Cardiac fibroblast (primary cell): ENCODE measurements around the gene ZBED3.
"Not testable (repeated sequence)": the region's sequence is repeated elsewhere in the genome, so short reads cannot be mapped to it uniquely, and the experiment has no call there.

Source experiments
- DNase-seq, 2 donors: peaks; one replicate each; pipeline versions ENCODE4 v3.0.0 to v3.0.0-alpha.2; 2010; ENCODE audit warnings: low read depth in 2 of 2
- H3K4me3 ChIP-seq, 2 donors: replicated peaks in 1 of 2; 1 replicate in 1 of 2; 2 replicates in 1 of 2; pipeline ENCODE4 v1.5.1; 2011; ENCODE audit warnings: low read depth in 2 of 2, low read length in 2 of 2, mild to moderate bottlenecking in 2 of 2, moderate library complexity in 1 of 2
- CTCF ChIP-seq: IDR thresholded peaks from one replicate; pipeline ENCODE4 v1.5.1; 2011; ENCODE audit warnings: low read depth, mild to moderate bottlenecking, low read length, inconsistent platforms

The ZBED3 gene

GRCh38 chr5:77101298-77101697 lies 14.2 kb upstream of the ZBED3 start:
- peak; percentile 29 to 64 for DNase-seq
- TF ChIP-seq CTCF, result no peak
- no peak overlapping the region for H3K4me3 ChIP-seq

GRCh38 chr5:77095189-77095588 lies 8.1 kb upstream of the ZBED3 start:
- TF ChIP-seq CTCF, result no peak
- H3K4me3 ChIP-seq, result no peak overlapping the region
- no peak for DNase-seq

DNA sequence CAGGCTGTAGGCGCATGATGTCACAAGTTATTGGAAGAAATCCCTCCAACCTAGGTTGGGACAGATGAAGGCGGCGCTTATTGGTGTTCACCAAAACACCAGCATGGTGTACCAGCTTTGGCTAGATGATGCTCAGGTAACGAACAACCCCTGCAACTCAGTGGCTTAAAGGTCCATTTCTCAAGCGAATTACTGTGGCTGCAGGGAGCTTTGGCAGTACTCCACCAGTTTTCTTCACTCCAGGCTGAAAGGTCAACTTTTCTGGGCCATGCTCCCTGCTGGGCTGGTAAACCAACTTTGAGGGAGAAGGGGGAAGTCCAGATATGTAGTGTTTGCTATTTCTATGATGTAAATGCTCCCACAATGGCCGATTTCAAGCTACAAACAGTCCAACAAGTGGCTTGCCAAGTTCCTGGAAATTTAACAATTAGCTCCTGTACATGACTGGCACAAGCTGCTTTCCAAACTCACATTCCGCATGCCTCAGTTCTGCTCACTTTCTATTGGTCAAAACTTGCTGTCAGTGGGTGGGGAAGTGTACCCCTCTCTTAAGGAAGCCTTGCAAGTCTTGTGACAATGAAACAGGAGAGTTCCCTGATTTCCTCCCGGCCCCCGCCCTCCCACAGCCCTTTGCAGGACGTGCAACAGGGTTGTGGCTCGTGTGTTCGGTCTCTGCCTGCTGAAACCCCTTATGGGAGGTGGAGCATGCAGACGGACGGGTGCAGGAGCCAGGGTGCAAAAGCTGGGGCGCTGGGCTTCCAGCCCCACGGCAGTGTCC lies 588 bp upstream of the ZBED3 start:
- peak in 1 of 2 donors; percentile 73 for DNase-seq
- peak overlapping the region; percentile 60 to 72 for H3K4me3 ChIP-seq
- TF ChIP-seq CTCF, result no peak

GRCh38 chr5:77086368-77086688 lies 757 bp downstream of the ZBED3 start:
- no peak for DNase-seq
- TF ChIP-seq CTCF, result no peak
- H3K4me3 ChIP-seq, result peak overlapping the region; percentile 60 to 72

GRCh38 chr5:77083088-77083487 lies 4.0 kb downstream of the ZBED3 start:
- no peak for DNase-seq
- no peak overlapping the region for H3K4me3 ChIP-seq
- no peak for TF ChIP-seq CTCF

DNA sequence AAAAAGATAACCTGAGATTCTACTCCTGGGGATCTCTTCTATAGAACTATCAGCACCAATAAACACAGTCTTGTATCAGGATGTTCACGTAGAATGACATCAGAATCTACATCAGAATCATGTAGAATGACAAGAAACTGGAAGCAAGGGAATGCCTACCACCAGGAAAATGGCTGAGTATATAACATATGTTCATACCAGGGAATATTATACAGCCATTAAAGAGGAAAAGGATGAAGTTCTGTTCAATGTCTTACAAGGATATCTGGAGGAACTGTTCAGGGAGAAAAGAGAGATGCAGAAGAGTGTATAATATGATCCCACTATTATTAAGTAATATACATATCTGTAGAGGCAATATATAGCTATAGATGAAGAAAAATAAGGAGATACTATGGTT lies 4.8 kb downstream of the ZBED3 start:
- H3K4me3 ChIP-seq, result no peak overlapping the region
- no peak for TF ChIP-seq CTCF
- no peak for DNase-seq

DNA sequence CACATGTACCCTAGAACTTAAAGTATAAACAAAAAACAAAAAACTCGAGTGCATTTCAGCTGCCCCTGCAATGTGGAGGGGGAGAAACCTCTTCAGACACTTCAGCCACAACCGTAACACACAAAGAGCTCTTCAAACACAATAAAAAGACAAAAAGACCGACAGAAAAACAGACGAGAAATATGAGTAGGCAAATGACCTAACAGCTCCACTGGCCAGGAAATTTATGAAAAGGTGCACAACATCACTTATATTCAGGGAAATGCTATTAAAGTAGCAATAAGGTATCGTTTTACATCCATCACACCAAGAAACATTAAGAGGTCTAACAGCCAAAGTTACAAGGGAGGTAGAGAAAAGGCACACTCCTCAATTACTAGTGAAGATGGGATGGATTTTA lies 6.2 kb downstream of the ZBED3 start:
- H3K4me3 ChIP-seq, result no peak overlapping the region
- no peak for TF ChIP-seq CTCF
- no peak for DNase-seq

- not testable (repeated sequence) for DNase-seq, H3K4me3 ChIP-seq
Measured at GRCh38 chr5:77080479-77080878, 6.6 kb downstream of the ZBED3 start.
